Esophagus muscularis mucosa (tissue), 4 donors: ENCODE data around the gene NTN5. TPM values are rescaled to one million over a fixed set of nuclear protein-coding genes. Genes with fewer than 3 reads are reported as not detected.

Experiments
- DNase-seq: peaks from one replicate; pipeline ENCODE4 v3.0.0-alpha.2; 2017; ENCODE audit errors: extremely low spot score
- H3K27ac ChIP-seq, 4 donors: fragments of 200-600 bp; sonication (generic); replicated peaks in 1 of 4; 1 replicate in 3 of 4; 2 replicates in 1 of 4; pipeline ENCODE4 v1.5.1; 2016 to 2019; ENCODE audit warnings: mild to moderate bottlenecking in 1 of 4
- H3K27me3 ChIP-seq, 4 donors: fragments of 200-600 bp; sonication (generic); one replicate each; pipeline versions ENCODE4 v1.5.1 to v1.6.0; 2016 to 2019
- H3K36me3 ChIP-seq, 4 donors: fragments of 200-600 bp; sonication (generic); one replicate each; pipeline ENCODE4 v1.5.1; 2016 to 2019
- H3K4me1 ChIP-seq, 4 donors: fragments of 200-600 bp; sonication (generic); one replicate each; pipeline ENCODE4 v1.5.1; 2016 to 2019
- H3K4me3 ChIP-seq, 4 donors: fragments of 200-600 bp; sonication (generic); 1 replicate in 2 of 4; 2 replicates in 2 of 4; pipeline ENCODE4 v1.5.1; 2016 to 2019; ENCODE audit warnings: mild to moderate bottlenecking in 4 of 4, moderate library complexity in 1 of 4
- H3K9me3 ChIP-seq, 4 donors: fragments of 200-600 bp; sonication (generic); 1 replicate in 3 of 4; 2 replicates in 1 of 4; pipeline ENCODE4 v1.5.1; 2016 to 2019
- CTCF ChIP-seq, 3 experiments: fragments of 200-600 bp in 2 of 3; fragments of 450-650 bp in 1 of 3; sonication (generic) in 2 of 3; IDR thresholded peaks; one replicate each; pipeline ENCODE4 v1.5.1; 2017 to 2019; ENCODE audit warnings: antibody characterized with exemption in 3 of 3, mild to moderate bottlenecking in 2 of 3, moderate library complexity in 1 of 3
- EP300 ChIP-seq: sonication (generic); formaldehyde crosslinking; IDR thresholded peaks from one replicate; pipeline ENCODE4 v1.6.1; 2017; ENCODE audit warnings: antibody characterized with exemption
- POLR2A ChIP-seq: fragments of 450-650 bp; IDR thresholded peaks from one replicate; pipeline ENCODE4 v1.6.1; 2017; ENCODE audit warnings: antibody characterized with exemption, moderate library complexity, mild to moderate bottlenecking, low read depth
- POLR2AphosphoS5 ChIP-seq, 2 donors: sonication (generic); formaldehyde crosslinking; IDR thresholded peaks; one replicate each; pipeline ENCODE4 v1.6.1; 2017; ENCODE audit warnings: antibody characterized with exemption in 2 of 2
- WGBS: methylation state at CpG from one replicate; pipeline ENCODE4 v1.1.5; 2018; 5-methylcytosine and 5-hydroxymethylcytosine counted together
- intact Hi-C: fragments of 100-400 bp; cut with DNase I; formaldehyde crosslinking; loops from one replicate; pipeline ENCODE4 v1.15.1; 2023
- total RNA-seq, 4 donors: library from RNA; depleted of rRNA; stranded (reverse); fragments of >200 nt; gene quantifications; one replicate each; pipeline versions ENCODE4 v1.1.0 to v1.2.1, GENCODE V29; 2016

Gene NTN5
- total RNA-seq, 4 donors from 2014 or later: under 0.01 to 0.34 (median 0.17) TPM; not detected in 1

DNA sequence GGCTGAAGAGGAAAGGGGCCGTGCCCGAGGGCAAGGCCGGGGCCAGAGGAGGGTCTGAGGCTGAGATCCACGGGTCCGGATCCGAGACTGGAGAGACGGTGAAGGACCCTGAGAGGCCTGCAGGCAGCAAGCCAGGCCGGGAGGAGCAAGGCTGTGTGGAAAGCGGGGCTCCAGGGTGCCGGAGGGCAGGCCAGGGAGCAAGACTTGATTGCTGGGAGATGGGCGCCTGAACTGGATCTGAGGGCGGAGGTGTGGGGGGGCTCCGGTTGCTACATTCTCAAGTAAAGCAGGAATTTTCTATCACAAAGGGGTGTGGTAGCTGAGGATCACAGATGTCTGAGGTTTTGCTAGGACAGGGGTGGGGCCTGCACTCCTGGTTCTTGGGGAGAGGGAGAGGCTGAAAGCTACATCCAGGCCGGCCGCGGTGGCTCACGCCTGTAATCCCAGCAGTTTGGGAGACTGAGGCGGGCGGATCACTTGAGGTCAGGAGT, 42.9 kb upstream of the NTN5 start:
- peaks cover 59 to 71% (median 69%) of the 10 kb centered on the region in 4 donors for H3K4me1 ChIP-seq
- H3K27ac ChIP-seq: peak overlapping the region; percentile 88 to 90 (median 88)
- H3K4me3 ChIP-seq: peak overlapping the region; percentile 63 to 68 (median 65)
- TF ChIP-seq EP300: no peak
- TF ChIP-seq POLR2AphosphoS5 (IDR thresholded peaks at IDR 0.05): no peak
- no peak for TF ChIP-seq POLR2A
- TF ChIP-seq CTCF (IDR thresholded peaks at IDR 0.05): no peak
- WGBS: 70% methylated on average over 11 of the region's 19 CpGs
- no peak for DNase-seq
- no peaks in the 10 kb centered on the region for H3K27me3 ChIP-seq
- peaks cover 0 to 4% (median 2%) of the 10 kb centered on the region in 4 donors for H3K9me3 ChIP-seq
- intact Hi-C loops: no loop called here
- H3K36me3 ChIP-seq: peaks cover 0 to 3% (median 0%) of the 10 kb centered on the region in 4 donors

GRCh38 chr19:48714759-48715675, 42.2 kb upstream of the NTN5 start:
- Histone ChIP-seq H3K4me3 (peak overlapping the region; percentile 63 to 68 (median 65)), H3K36me3 (peaks cover 0 to under 1% (median 0%) of the 10 kb centered on the region in 4 donors), H3K4me1 (peaks cover 55 to 66% (median 64%) of the 10 kb centered on the region in 4 donors), H3K27me3 (no peaks in the 10 kb centered on the region), H3K27ac (peak overlapping the region; percentile 88 to 90 (median 88)), H3K9me3 (peaks cover 0 to 4% (median 2%) of the 10 kb centered on the region in 4 donors)
- no peak for DNase-seq
- intact Hi-C loops: loop anchor here (5.0 kb wide), 1 partner anchor 38 kb away; no protein-coding TSS in a partner anchor
- WGBS: 53% methylated on average over 20 of the region's 26 CpGs
- no peak for TF ChIP-seq EP300
- TF ChIP-seq POLR2A: no peak
- TF ChIP-seq CTCF (IDR thresholded peaks at IDR 0.05): no peak
- no peak for TF ChIP-seq POLR2AphosphoS5 (IDR thresholded peaks at IDR 0.05)

- peaks cover 46 to 57% (median 55%) of the 10 kb centered on the region in 4 donors for H3K4me1 ChIP-seq
- peak overlapping the region; percentile 88 to 90 (median 88) for H3K27ac ChIP-seq
- TF ChIP-seq POLR2A (no peak), CTCF (IDR thresholded peaks at IDR 0.05) (peak in 1 of 3 experiments; percentile 42), EP300 (no peak), POLR2AphosphoS5 (IDR thresholded peaks at IDR 0.05) (peak; percentile 59 to 74)
- peak overlapping the region; percentile 63 to 68 (median 65) for H3K4me3 ChIP-seq
- H3K9me3 ChIP-seq: peaks cover 0 to 4% (median 2%) of the 10 kb centered on the region in 4 donors
- WGBS: 2% methylated on average over 38 of the region's 67 CpGs
- no peaks in the 10 kb centered on the region for H3K27me3 ChIP-seq
- DNase-seq: peak; percentile 100
- intact Hi-C loops: loop anchor here (5.0 kb wide), 1 partner anchor 37 kb away; no protein-coding TSS in a partner anchor
- H3K36me3 ChIP-seq: no peaks in the 10 kb centered on the region
Observed at GRCh38 chr19:48713864-48714755, 41.3 kb upstream of the NTN5 start.
